Spleen (tissue), 11 donors: ENCODE data around the gene COL6A3. TPM values are rescaled to one million over a fixed set of nuclear protein-coding genes. Genes with fewer than 3 reads are reported as not detected.

Source experiments
- DNase-seq: peaks from one replicate; pipeline ENCODE4 v3.0.0-alpha.2; 2020
- H3K27ac ChIP-seq, 8 donors: fragments of 200-600 bp; sonication (generic) in 7 of 8; 1 replicate in 4 of 8; 2 replicates in 4 of 8; pipeline versions ENCODE4 v1.5.0 to v1.8.0; 2016 to 2021; ENCODE audit warnings: inconsistent platforms in 4 of 8, mild to moderate bottlenecking in 4 of 8, moderate library complexity in 1 of 8
- H3K27me3 ChIP-seq, 7 donors: fragments of 200-600 bp; sonication (generic) in 6 of 7; replicated peaks in 1 of 7; 1 replicate in 4 of 7; 2 replicates in 3 of 7; pipeline versions ENCODE4 v1.5.0 to v1.8.0; 2016 to 2021; ENCODE audit warnings: inconsistent platforms in 3 of 7, mild to moderate bottlenecking in 1 of 7
- H3K36me3 ChIP-seq, 6 donors: fragments of 200-600 bp; sonication (generic) in 5 of 6; 1 replicate in 4 of 6; 2 replicates in 2 of 6; pipeline versions ENCODE4 v1.5.0 to v1.8.0; 2016 to 2021; ENCODE audit warnings: inconsistent platforms in 2 of 6
- H3K4me1 ChIP-seq, 6 donors: fragments of 200-600 bp; sonication (generic) in 5 of 6; 1 replicate in 3 of 6; 2 replicates in 3 of 6; pipeline versions ENCODE4 v1.5.0 to v1.8.0; 2016 to 2021; ENCODE audit warnings: inconsistent platforms in 3 of 6
- H3K4me3 ChIP-seq, 8 donors: fragments of 200-600 bp; sonication (generic) in 7 of 8; 1 replicate in 4 of 8; 2 replicates in 4 of 8; pipeline versions ENCODE4 v1.5.0 to v1.8.0; 2016 to 2021; ENCODE audit warnings: inconsistent platforms in 4 of 8, mild to moderate bottlenecking in 4 of 8, moderate library complexity in 2 of 8
- H3K9me3 ChIP-seq, 8 donors: fragments of 200-600 bp; sonication (generic) in 7 of 8; 1 replicate in 4 of 8; 2 replicates in 4 of 8; pipeline versions ENCODE4 v1.5.0 to v1.8.0; 2016 to 2021; ENCODE audit warnings: inconsistent platforms in 4 of 8
- CTCF ChIP-seq, 11 experiments: fragments of 200-600 bp in 7 of 11; fragments of 450-650 bp in 4 of 11; sonication (generic) in 4 of 11; IDR thresholded peaks in 8 of 11; conservative IDR thresholded peaks in 3 of 11; 1 replicate in 7 of 11; 2 replicates in 4 of 11; pipeline versions ENCODE4 v1.4.0 to v1.8.0; 2016 to 2021; ENCODE audit warnings: antibody characterized with exemption in 11 of 11, inconsistent platforms in 4 of 11, mild to moderate bottlenecking in 1 of 11
- POLR2A ChIP-seq, 3 donors: fragments of 450-650 bp; IDR thresholded peaks; one replicate each; pipeline ENCODE4 v1.5.1; 2017; ENCODE audit warnings: antibody characterized with exemption in 3 of 3, mild to moderate bottlenecking in 1 of 3
- POLR2AphosphoS5 ChIP-seq, 3 donors: sonication (generic); formaldehyde crosslinking; IDR thresholded peaks; one replicate each; pipeline ENCODE4 v1.5.1; 2017; ENCODE audit warnings: antibody characterized with exemption in 3 of 3
- WGBS, 5 donors: extraction: QIAGEN DNeasy Blood & Tissue Kit in 3 of 5; methylation state at CpG; one replicate each; pipeline versions ENCODE4 v1.1.5 to v1.1.7; 2013 to 2018; 5-methylcytosine and 5-hydroxymethylcytosine counted together
- intact Hi-C: fragments of 100-400 bp; cut with DNase I; formaldehyde crosslinking; loops from one replicate; pipeline ENCODE4 v1.15.0; 2023; ENCODE audit warnings: low total_unique reads
- polyA plus RNA-seq, 3 donors: library from polyadenylated mRNA; stranded (reverse); fragments of 200-250 nt; gene quantifications; one replicate each; pipeline ENCODE4 v1.2.1, GENCODE V29; 2013
- total RNA-seq, 7 donors: library from RNA; depleted of rRNA in 3 of 7; stranded (reverse); fragments of >200 nt in 3 of 7; fragmentation: NEBNext Ultra II Directional in 4 of 7; extraction: Animal tissue kit (Norgen Biotek cat#: 25700) in 4 of 7; gene quantifications; one replicate each; pipeline versions ENCODE4 v1.1.0 to v1.2.1, GENCODE V29; 2016 to 2021
- donor health status: healthy with polysubstance abuse.
- donor health status: DM: no; HTN: no; CAD: no; lungs with moderate emphysema.
- donor health status: DM: no; HTN: no; CAD: no.
- donor health status: Bipolar disorder and iron deficiency.
- donor health status: healthy.
- donor health status: DM: no; HTN: no; CAD: no.
- donor health status: DM: yes; HTN: yes; CAD: no.

The COL6A3 gene
- total and polyA plus RNA-seq, 10 donors, result 8.3 to 146 (median 65.4) TPM

- intact Hi-C loops, result no loop called here
- Histone ChIP-seq H3K4me1 (peaks cover 6 to 29% (median 11%) of the 10 kb centered on the region in 6 donors), H3K27me3 (peaks cover 0 to 53% (median 3%) of the 10 kb centered on the region in 7 donors), H3K4me3 (no peak overlapping the region), H3K9me3 (peaks cover 0 to 10% (median 3%) of the 10 kb centered on the region in 8 donors), H3K27ac (peak overlapping the region in 1 of 8 donors; percentile 19), H3K36me3 (no peaks in the 10 kb centered on the region)
- DNase-seq, result no peak
- WGBS, 5 donors, result 48 to 71% (median 52%) methylated on average over 1 of the region's 1 CpG
- TF ChIP-seq POLR2AphosphoS5 (IDR thresholded peaks at IDR 0.05) (no peak), POLR2A (IDR thresholded peaks at IDR 0.05) (no peak), CTCF (IDR thresholded peaks at IDR 0.05 in 8 of 11, conservative IDR thresholded peaks at IDR 0.05 in 3 of 11) (no peak)
Measured at GRCh38 chr2:237293978-237294377, 120.0 kb downstream of the COL6A3 start.

GRCh38 chr2:237291138-237291792, 122.7 kb downstream of the COL6A3 start:
- no peak for DNase-seq
- H3K27ac ChIP-seq, result peak overlapping the region in 7 of 8 donors; percentile 13 to 65 (median 59)
- peak overlapping the region in 1 of 8 donors; percentile 25 for H3K4me3 ChIP-seq
- intact Hi-C loops, result no loop called here
- peak; percentile 70 to 82 (median 77) for TF ChIP-seq POLR2AphosphoS5 (IDR thresholded peaks at IDR 0.05)
- no peak for TF ChIP-seq CTCF (IDR thresholded peaks at IDR 0.05 in 8 of 11, conservative IDR thresholded peaks at IDR 0.05 in 3 of 11)
- H3K27me3 ChIP-seq, result peaks cover 0 to 53% (median 3%) of the 10 kb centered on the region in 7 donors
- H3K9me3 ChIP-seq, result peaks cover 0 to 10% (median 3%) of the 10 kb centered on the region in 8 donors
- peaks cover 0 to 15% (median 8%) of the 10 kb centered on the region in 6 donors for H3K4me1 ChIP-seq
- 1 to 4% (median 3%) methylated on average over 20 of the region's 20 CpGs for WGBS, 5 donors
- H3K36me3 ChIP-seq, result no peaks in the 10 kb centered on the region

GRCh38 chr2:237290261-237290660, 123.7 kb downstream of the COL6A3 start:
- 61 to 69% (median 66%) methylated on average over 12 of the region's 12 CpGs for whole genome bisulfite sequencing, 5 donors
- H3K36me3 ChIP-seq, result no peaks in the 10 kb centered on the region
- peaks cover 0 to 63% (median 3%) of the 10 kb centered on the region in 7 donors for H3K27me3 ChIP-seq
- no peak for DNase-seq
- peaks cover 0 to 10% (median 3%) of the 10 kb centered on the region in 8 donors for H3K9me3 ChIP-seq
- peak overlapping the region in 7 of 8 donors; percentile 38 to 65 (median 59) for H3K27ac ChIP-seq
- TF ChIP-seq POLR2A (IDR thresholded peaks at IDR 0.05) (no peak), POLR2AphosphoS5 (IDR thresholded peaks at IDR 0.05) (peak; percentile 38 to 73 (median 48)), CTCF (IDR thresholded peaks at IDR 0.05 in 8 of 11, conservative IDR thresholded peaks at IDR 0.05 in 3 of 11) (no peak)
- intact Hi-C loops, result no loop called here
- no peak overlapping the region for H3K4me3 ChIP-seq
- H3K4me1 ChIP-seq, result peaks cover 0 to 15% (median 8%) of the 10 kb centered on the region in 6 donors

GRCh38 chr2:237289139-237289538, 124.8 kb downstream of the COL6A3 start:
- no peak overlapping the region for H3K27ac ChIP-seq
- H3K4me3 ChIP-seq, result no peak overlapping the region
- intact Hi-C loops, result no loop called here
- 87 to 95% (median 91%) methylated on average over 7 of the region's 7 CpGs for WGBS, 5 donors
- DNase-seq, result no peak
- peaks cover 0 to 10% (median 3%) of the 10 kb centered on the region in 8 donors for H3K9me3 ChIP-seq
- peaks cover 0 to 12% (median 8%) of the 10 kb centered on the region in 6 donors for H3K4me1 ChIP-seq
- TF ChIP-seq POLR2A (IDR thresholded peaks at IDR 0.05) (no peak), POLR2AphosphoS5 (IDR thresholded peaks at IDR 0.05) (no peak)
- H3K36me3 ChIP-seq, result no peaks in the 10 kb centered on the region
- H3K27me3 ChIP-seq, result peaks cover 0 to 74% (median 4%) of the 10 kb centered on the region in 7 donors
